ENCODE measurements around the gene SLC4A3.

DNA sequence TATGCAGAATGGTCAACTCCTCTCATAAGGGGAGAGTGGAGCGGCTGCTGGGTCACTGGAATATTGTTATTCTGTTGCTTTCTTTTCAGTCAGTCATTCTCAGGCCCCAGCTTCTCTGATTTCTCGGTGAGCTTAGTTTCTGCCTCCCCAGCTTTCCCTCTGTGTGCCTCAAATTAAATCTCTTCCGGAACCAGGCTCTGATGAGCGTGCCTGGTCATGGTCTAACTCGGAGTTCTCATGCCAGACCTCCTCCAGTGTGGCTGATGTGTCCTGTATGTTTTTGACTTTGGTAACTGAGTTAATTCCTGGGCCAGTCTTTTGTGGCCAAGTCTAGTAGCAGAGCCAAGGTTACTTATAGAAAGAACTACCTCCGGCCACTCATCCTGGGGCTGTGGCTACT is 34.7 kb upstream of the SLC4A3 start:
- TF ChIP-seq, protein P1, sequence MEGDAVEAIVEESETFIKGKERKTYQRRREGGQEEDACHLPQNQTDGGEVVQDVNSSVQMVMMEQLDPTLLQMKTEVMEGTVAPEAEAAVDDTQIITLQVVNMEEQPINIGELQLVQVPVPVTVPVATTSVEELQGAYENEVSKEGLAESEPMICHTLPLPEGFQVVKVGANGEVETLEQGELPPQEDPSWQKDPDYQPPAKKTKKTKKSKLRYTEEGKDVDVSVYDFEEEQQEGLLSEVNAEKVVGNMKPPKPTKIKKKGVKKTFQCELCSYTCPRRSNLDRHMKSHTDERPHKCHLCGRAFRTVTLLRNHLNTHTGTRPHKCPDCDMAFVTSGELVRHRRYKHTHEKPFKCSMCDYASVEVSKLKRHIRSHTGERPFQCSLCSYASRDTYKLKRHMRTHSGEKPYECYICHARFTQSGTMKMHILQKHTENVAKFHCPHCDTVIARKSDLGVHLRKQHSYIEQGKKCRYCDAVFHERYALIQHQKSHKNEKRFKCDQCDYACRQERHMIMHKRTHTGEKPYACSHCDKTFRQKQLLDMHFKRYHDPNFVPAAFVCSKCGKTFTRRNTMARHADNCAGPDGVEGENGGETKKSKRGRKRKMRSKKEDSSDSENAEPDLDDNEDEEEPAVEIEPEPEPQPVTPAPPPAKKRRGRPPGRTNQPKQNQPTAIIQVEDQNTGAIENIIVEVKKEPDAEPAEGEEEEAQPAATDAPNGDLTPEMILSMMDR (conservative IDR thresholded peaks at IDR 0.05) = no peak
- TF ChIP-seq ZFX (IDR thresholded peaks at IDR 0.05) = no peak
